MM.1S (cell line): Measurements from ENCODE around the gene TSPAN11.

ENCODE experiments used
- DNase-seq: peaks from one replicate; pipeline ENCODE4 v3.0.0-alpha.2; 2015
- H2AFZ ChIP-seq: fragments of 300-600 bp; sonication (generic); 2 replicates; pipeline ENCODE4 v1.6.0; 2016; ENCODE audit warnings: antibody characterized with exemption, low read length
- H3F3A ChIP-seq: fragments of 300-600 bp; sonication (generic); 2 replicates; pipeline ENCODE4 v1.6.1; 2016; ENCODE audit warnings: mild to moderate bottlenecking, antibody characterized with exemption, low read length, moderate library complexity, mixed read lengths; ENCODE audit not compliant: insufficient read depth
- H3K27ac ChIP-seq: fragments of 300-600 bp; sonication (generic); 2 replicates; pipeline ENCODE4 v1.5.1; 2016; ENCODE audit warnings: mild to moderate bottlenecking, low read length
- H3K27me3 ChIP-seq: fragments of 300-600 bp; sonication (generic); replicated peaks from 2 replicates; pipeline ENCODE4 v1.6.0; 2016; ENCODE audit warnings: low read length; ENCODE audit not compliant: insufficient read depth
- H3K36me3 ChIP-seq: fragments of 300-600 bp; sonication (generic); replicated peaks from 2 replicates; pipeline ENCODE4 v1.6.1; 2016; ENCODE audit warnings: mild to moderate bottlenecking, low read length, mixed read lengths; ENCODE audit not compliant: insufficient read depth
- H3K4me1 ChIP-seq: fragments of 300-600 bp; sonication (generic); 2 replicates; pipeline ENCODE4 v1.6.1; 2016; ENCODE audit warnings: low read length, mixed read lengths
- H3K4me2 ChIP-seq: fragments of 300-600 bp; sonication (generic); 2 replicates; pipeline ENCODE4 v1.6.0; 2016; ENCODE audit warnings: low read depth, low read length
- H3K4me3 ChIP-seq: fragments of 300-600 bp; sonication (generic); 2 replicates; pipeline ENCODE4 v1.5.1; 2016; ENCODE audit warnings: low read length, mixed read lengths
- H3K79me2 ChIP-seq: fragments of 300-600 bp; sonication (generic); 2 replicates; pipeline ENCODE4 v1.6.1; 2016; ENCODE audit warnings: mixed run types, low read length, mixed read lengths
- H3K9ac ChIP-seq: fragments of 300-600 bp; sonication (generic); 2 replicates; pipeline ENCODE4 v1.6.1; 2016; ENCODE audit warnings: low read length, mixed read lengths
- H3K9me2 ChIP-seq: fragments of 300-600 bp; sonication (generic); replicated peaks from 2 replicates; pipeline ENCODE4 v1.6.1; 2016; ENCODE audit warnings: mild to moderate bottlenecking, low read length, mixed read lengths; ENCODE audit not compliant: insufficient read depth
- H3K9me3 ChIP-seq: fragments of 300-600 bp; sonication (generic); replicated peaks from 2 replicates; pipeline ENCODE4 v1.6.1; 2016; ENCODE audit warnings: mild to moderate bottlenecking, low read length, mixed read lengths; ENCODE audit not compliant: insufficient read depth
- H4K20me1 ChIP-seq: fragments of 300-600 bp; sonication (generic); 2 replicates; pipeline ENCODE4 v1.6.1; 2016; ENCODE audit warnings: mild to moderate bottlenecking, low read length, moderate library complexity, mixed read lengths; ENCODE audit not compliant: insufficient read depth
- CTCF ChIP-seq: fragments of 300-600 bp; sonication (generic); IDR thresholded peaks from 2 replicates; pipeline ENCODE4 v1.5.1; 2016; ENCODE audit warnings: antibody characterized with exemption, low read length, mixed read lengths
- EZH2 ChIP-seq: fragments of 300-600 bp; sonication (generic); optimal IDR thresholded peaks from 2 replicates; pipeline ENCODE3; 2017; ENCODE audit warnings: low read depth, mild to moderate bottlenecking, antibody characterized with exemption, low read length, mixed read lengths
- EZH2phosphoT487 ChIP-seq: fragments of 300-600 bp; sonication (generic); IDR thresholded peaks from 2 replicates; pipeline ENCODE4 v1.6.1; 2018; ENCODE audit warnings: antibody characterized with exemption, low read length

The TSPAN11 gene

GRCh38 chr12:30985814-30986452, 59.4 kb downstream of the TSPAN11 start:
- Histone ChIP-seq H4K20me1 (no peaks in the 10 kb centered on the region), H3K4me2 (no peak overlapping the region), H3K4me1 (peaks cover 17% of the 10 kb centered on the region), H3K79me2 (no peaks in the 10 kb centered on the region), H3K9me3 (no peaks in the 10 kb centered on the region), H3K36me3 (no peaks in the 10 kb centered on the region), H3K4me3 (no peak overlapping the region), H3K9me2 (no peaks in the 10 kb centered on the region), H2AFZ (no peak overlapping the region), H3K27me3 (no peaks in the 10 kb centered on the region), H3F3A (peaks cover 4% of the 10 kb centered on the region; the same call in 1 of the 2 replicates), H3K27ac (no peak overlapping the region), H3K9ac (no peak overlapping the region)
- no peak for TF ChIP-seq EZH2phosphoT487
- TF ChIP-seq CTCF = peak; percentile 66
- TF ChIP-seq EZH2 = no peak
- DNase-seq = peak; percentile 46

- no peak overlapping the region for H3K27ac ChIP-seq
- TF ChIP-seq EZH2 (no peak), CTCF (no peak), EZH2phosphoT487 (no peak)
- no peak for DNase-seq
- H3K36me3 ChIP-seq = no peaks in the 10 kb centered on the region
- H3K9ac ChIP-seq = no peak overlapping the region
- H2AFZ ChIP-seq = no peak overlapping the region
- H3K9me2 ChIP-seq = no peaks in the 10 kb centered on the region
- no peaks in the 10 kb centered on the region for H4K20me1 ChIP-seq
- peaks cover 17% of the 10 kb centered on the region for H3K4me1 ChIP-seq
- H3K4me3 ChIP-seq = no peak overlapping the region
- no peak overlapping the region for H3K4me2 ChIP-seq
- no peaks in the 10 kb centered on the region for H3K79me2 ChIP-seq
- no peaks in the 10 kb centered on the region for H3K27me3 ChIP-seq
- peaks cover 4% of the 10 kb centered on the region; the same call in 1 of the 2 replicates for H3F3A ChIP-seq
- no peaks in the 10 kb centered on the region for H3K9me3 ChIP-seq
These were observed 61.5 kb downstream of the TSPAN11 start for GRCh38 chr12:30988086-30988485.

DNA sequence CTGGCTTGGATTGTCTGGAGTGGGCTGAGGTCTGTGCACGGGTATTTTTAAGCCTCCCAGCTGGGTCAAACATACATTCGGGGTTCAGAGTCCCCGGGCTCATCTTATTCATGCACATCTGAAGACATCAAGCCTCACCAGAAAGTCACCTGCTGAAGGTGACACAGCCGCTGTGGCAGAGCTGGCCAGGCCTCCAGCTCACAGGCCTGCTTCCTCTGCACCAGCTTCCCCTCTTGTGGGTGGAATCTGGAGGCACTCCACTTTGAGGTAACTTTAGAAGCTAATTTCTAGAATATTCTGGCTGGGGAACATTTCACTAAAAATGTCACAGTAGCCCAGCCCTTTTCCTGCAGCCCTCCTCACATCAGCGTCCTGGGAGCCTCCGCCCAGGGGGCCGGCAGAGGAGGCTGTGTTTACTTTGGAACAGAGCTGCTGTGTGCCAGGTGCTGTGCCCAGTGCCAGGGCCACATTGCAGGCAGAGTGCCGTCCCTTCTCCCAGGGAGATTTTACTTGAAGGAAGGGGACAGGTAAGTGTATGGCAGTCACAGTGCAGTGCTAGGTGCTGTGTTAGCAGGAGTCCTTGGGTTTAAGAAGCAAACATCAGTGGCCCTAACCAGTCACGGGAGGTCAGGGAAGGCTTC, 62.2 kb downstream of the TSPAN11 start:
- H3F3A ChIP-seq = peaks cover 4% of the 10 kb centered on the region; the same call in 1 of the 2 replicates
- H3K27ac ChIP-seq = no peak overlapping the region
- no peaks in the 10 kb centered on the region for H3K9me3 ChIP-seq
- H3K9me2 ChIP-seq = no peaks in the 10 kb centered on the region
- peak overlapping the region; percentile 81; the same call in 1 of the 2 replicates for H2AFZ ChIP-seq
- H3K27me3 ChIP-seq = no peaks in the 10 kb centered on the region
- no peak for DNase-seq
- H3K79me2 ChIP-seq = no peaks in the 10 kb centered on the region
- H4K20me1 ChIP-seq = no peaks in the 10 kb centered on the region
- peaks cover 17% of the 10 kb centered on the region for H3K4me1 ChIP-seq
- no peak overlapping the region for H3K4me3 ChIP-seq
- H3K4me2 ChIP-seq = no peak overlapping the region
- no peak overlapping the region for H3K9ac ChIP-seq
- H3K36me3 ChIP-seq = no peaks in the 10 kb centered on the region
- no peak for TF ChIP-seq EZH2
- no peak for TF ChIP-seq CTCF
- no peak for TF ChIP-seq EZH2phosphoT487
